CD4-positive, alpha-beta T cell treated with Interferon alpha-2 for 1 hour (primary cell): ENCODE data around the gene UGT1A10.
"Not testable (repeated sequence)": the region's sequence is repeated elsewhere in the genome, so short reads cannot be mapped to it uniquely, and the experiment has no call there.

Experiments
- DNase-seq, 2 donors: peaks; one replicate each; pipeline ENCODE4 v3.0.0-alpha.2; 2020 to 2022

The UGT1A10 gene

DNA sequence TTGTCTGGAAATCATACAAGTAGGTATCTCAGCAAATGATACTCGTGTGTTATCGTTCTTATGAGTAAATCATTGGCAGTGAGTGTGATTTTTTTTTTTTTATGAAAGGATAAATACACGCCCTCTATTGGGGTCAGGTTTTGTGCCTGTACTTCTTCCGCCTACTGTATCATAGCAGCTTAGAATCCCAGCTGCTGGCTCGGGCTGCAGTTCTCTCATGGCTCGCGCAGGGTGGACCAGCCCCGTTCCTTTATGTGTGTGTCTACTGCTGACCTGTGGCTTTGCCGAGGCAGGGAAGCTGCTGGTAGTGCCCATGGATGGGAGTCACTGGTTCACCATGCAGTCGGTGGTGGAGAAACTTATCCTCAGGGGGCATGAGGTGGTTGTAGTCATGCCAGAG, at the start of gene UGT1A10:
UGT1A10 (plus strand) TSS at position 143 of the 400 bp plus-strand sequence; CDS start at position 218, 75 bp downstream.
- not testable (repeated sequence) for DNase-seq

DNA sequence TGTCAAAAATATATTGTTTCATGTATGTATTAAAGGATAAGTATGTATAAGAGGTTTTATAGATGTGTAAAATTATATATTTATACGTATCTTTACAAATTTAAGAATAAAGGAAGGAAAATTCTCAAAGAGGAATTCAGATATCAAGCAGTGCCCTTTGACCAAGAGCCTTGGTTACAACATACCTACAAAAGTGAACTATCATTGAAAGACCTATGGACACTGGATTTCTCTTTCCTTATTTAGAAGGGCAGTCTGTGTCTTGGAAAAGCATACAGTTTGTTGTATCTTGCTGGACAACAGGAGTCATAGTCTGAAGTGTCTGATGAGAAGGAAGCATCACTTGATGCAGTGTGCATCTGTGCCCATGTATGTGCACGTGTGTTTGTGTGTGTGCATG, 47.8 kb upstream of the UGT1A10 start:
- DNase-seq, result no peak

DNA sequence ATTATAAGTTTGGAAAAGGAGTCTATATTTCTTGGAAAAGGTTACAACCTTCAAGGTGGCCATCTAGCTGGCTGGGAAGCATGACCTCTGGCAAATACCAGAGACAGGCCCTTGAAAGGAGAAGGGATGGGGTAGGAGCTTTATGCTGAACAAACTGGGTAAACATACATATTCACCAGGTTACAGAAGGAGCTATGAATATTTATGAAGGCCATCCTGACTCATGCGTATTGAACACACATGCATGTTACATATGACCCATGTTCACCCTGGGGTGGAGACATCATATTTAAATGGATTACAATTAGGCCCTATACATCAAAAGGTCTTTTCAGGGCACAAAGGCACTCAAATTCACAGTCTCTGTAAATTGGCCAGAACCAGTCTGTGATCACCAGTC, 43.5 kb upstream of the UGT1A10 start:
- not testable (repeated sequence) for DNase-seq

DNA sequence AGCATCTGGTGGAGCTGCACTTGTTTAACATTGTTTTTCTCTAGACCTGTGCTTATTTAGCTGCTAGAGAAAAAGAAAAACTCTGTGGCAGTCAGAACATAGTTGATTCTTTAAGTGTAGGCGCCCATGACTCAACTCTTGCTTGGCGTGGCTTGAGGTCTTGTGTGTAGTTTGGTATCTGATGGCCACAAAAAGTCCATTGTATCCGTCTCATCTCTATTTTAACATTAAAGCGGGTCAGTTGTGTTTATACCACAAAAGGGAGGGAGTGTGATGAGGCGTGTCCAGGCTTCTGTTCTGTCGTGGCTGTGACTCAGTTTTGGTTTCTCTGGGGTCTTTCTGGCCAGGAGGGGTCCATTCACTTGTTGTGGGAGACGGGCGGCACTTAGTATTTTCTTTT, 43.0 kb upstream of the UGT1A10 start:
- no peak for DNase-seq

DNA sequence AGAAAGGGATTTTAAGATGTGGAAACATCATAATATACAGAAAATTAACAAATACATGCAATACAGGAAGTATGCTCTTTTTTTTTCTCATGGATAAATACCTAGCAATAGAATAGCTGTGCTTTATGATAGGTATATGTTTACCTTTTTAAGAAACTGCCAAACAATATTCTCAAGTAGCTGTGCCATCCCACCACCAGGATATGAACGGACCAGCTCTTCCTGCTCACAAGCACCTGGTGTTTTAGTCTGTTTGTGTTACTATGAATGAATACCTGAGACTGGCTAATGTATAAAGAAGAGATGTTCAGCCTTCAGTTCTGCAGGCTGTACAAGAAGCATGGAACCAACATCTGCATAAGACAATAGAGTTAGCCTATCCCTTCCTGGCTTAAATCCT, 38.7 kb upstream of the UGT1A10 start:
- no peak for DNase-seq

DNA sequence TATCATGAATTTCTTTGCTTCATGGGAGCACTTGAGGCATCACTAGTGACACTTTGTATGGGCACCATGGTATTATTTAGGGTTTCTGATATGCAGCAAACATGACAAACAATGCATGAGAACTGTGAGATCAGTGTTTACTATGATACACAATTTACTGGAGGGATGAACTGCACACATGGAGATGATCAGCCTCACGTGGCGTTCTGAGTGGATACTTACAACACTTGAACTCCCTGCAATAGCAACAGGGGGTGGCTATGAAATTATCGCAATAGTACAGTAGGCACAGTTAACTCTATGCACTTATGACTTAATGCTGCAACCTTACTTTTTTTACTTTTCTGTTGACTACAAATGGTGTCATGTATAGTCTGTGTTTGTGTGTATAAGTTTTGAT, 37.3 kb upstream of the UGT1A10 start:
- DNase-seq, result no peak

DNA sequence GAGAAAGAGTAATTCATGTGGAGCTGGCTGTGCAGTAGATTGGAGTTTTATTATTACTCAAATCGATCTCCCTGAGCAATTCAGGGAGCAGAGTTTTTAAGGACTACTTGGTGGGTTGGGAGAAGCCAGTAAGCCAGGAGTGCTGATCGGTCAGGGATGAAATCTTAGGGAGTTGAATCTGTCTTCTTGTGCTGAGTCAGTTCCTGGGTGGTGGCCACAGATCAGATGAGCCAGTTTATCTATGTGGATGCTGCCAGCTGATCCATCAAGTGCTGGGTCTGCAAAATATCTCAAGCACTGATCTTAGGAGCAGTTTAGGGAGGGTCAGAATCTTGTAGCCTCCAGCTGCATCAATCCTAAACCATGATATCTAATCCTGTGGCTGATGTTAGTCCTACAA, 35.9 kb upstream of the UGT1A10 start:
- no peak for DNase-seq

DNA sequence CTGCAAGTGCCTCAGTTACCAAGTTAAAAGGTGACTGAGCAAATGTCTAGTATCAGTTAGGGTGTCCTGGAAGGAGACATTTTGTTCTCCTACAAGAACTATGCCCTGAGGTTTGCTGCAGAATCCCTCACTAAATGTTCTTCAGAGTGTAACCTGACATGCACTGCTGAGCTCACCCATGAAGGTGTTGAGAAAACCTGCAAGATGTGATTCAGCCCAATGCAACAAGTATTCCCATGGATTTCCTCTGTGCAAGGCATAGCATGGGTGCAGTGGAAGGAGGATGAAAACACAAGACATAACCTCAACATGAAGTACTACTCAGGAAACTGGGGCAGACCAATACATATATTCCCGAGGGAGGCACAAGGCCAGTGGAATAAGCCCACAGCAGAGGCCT, 34.2 kb upstream of the UGT1A10 start:
- no peak for DNase-seq

DNA sequence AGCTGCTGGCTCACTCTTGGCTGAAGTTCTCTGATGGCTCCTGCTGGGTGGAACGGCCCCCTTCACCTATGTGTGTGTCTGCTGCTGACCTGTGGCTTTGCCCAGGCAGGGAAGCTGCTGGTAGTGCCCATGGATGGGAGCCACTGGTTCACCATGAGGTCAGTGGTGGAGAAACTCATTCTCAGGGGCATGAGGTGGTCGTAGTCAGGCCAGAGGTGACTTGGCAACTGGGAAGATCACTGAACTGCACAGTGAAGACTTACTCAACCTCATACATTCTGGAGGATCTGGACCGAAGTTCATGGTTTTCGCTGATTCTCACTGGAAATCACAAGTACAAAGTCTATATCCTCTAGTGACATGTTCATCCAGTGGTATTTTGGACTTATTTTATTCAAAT, 32.7 kb upstream of the UGT1A10 start:
- no peak for DNase-seq

DNA sequence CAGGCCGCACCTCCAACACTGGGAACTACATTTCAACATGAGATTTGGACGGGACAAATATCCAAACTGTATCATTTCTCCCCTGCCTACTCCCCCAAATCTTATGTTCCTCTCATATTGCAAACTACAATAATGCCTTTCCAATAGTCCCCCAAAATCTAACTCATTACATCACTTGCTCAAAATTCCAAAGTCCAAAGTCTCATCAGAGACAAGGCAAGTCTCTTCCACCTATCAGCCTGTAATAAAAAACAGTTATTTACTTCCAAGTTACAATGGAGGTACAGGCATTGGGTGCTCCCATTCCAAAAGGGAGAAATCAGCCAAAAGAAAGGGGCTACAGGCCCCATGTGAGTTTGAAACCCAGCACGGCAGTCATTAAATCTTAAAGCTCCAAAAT, 31.4 kb upstream of the UGT1A10 start:
- DNase-seq, result no peak

DNA sequence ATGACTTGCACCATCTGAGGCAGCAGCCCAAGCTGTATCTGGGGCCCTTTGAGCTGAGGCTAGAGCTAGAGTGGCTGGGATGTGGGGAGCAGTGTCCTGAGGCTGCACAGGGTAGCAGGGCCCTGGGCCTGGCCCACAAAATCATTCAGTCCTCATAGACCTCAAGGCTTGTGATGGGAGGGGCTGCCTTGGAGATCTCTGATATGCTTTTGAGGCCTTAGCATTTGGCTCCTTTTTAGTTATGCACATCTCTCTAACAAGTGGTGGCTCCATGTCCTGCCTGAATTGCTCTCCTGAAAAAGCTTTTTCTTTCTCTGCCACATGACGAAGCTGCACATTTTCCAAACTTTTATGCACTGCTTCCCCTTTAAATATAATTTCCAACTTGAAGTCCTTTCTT, 30.6 kb upstream of the UGT1A10 start:
- DNase-seq, result no peak

DNA sequence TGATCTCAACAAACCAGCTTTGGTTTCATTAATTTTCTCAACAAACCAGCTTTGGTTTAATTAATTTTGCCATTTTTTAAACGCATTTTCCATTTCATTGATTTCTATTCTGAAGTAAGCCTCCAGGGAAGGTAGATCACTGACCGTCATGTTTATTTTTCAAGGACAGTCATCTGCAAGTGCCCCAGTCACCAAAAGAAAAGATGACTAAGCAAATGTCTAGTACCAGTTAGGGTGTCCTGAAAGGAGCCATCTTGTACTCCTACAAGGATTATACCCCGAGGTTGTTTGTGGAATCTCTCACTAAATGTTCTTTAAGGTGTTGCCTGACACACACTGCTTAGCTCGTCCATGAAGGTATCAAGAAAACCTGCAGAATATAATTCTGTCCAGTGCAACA, 25.0 kb upstream of the UGT1A10 start:
- no peak for DNase-seq

DNA sequence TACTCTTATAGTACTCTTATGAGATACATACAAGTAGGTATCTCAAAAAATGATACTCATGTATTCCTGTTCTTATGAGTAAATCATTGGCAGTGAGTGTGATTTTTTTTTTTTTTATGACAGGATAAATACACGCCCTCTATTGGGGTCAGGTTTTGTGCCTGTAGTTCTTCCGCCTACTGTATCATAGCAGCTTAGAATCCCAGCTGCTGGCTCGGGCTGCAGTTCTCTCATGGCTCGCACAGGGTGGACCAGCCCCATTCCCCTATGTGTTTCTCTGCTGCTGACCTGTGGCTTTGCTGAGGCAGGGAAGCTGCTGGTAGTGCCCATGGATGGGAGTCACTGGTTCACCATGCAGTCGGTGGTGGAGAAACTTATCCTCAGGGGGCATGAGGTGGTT, 18.8 kb upstream of the UGT1A10 start, which contains the start of gene UGT1A8:
UGT1A8 (plus strand) TSS at position 158 of the 400 bp plus-strand sequence; CDS start at position 233, 75 bp downstream.
- DNase-seq, result not testable (repeated sequence)

DNA sequence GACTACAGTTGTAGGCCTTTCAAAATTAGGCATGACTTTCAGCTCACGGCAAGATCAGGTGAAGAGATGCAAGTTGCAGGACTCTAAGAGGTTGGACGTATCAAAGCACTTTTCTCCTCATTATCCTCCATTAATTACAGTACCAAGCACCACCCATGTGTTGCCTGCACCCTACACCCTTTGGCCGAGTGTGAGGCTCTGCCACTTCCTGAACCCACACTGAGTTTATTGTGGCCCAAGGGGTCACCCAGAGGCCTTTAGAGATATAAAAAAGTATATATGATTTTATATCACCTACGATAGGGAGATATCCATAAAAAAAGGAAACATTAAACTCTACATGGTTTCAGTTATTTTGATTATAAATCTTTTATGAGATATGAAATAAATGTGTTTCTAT, 16.0 kb upstream of the UGT1A10 start:
- DNase-seq, result no peak

DNA sequence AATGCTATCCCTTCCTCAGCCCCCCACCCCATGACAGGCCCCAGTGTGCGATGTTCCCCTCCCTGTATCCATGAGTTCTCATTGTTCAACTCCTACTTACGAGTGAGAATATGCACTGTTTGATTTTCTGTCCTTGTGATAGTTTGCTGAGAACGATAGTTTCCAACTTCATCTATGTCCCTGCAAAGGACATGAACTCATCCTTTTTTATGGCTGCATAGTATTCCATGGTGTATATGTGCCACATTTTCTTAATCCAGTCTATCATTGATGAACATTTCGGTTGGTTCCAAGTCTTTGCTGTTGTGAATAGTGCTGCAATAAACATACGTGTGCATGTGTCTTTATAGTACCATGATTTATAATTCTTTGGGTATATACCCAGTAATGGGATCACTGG, 14.4 kb upstream of the UGT1A10 start:
- not testable (repeated sequence) for DNase-seq

DNA sequence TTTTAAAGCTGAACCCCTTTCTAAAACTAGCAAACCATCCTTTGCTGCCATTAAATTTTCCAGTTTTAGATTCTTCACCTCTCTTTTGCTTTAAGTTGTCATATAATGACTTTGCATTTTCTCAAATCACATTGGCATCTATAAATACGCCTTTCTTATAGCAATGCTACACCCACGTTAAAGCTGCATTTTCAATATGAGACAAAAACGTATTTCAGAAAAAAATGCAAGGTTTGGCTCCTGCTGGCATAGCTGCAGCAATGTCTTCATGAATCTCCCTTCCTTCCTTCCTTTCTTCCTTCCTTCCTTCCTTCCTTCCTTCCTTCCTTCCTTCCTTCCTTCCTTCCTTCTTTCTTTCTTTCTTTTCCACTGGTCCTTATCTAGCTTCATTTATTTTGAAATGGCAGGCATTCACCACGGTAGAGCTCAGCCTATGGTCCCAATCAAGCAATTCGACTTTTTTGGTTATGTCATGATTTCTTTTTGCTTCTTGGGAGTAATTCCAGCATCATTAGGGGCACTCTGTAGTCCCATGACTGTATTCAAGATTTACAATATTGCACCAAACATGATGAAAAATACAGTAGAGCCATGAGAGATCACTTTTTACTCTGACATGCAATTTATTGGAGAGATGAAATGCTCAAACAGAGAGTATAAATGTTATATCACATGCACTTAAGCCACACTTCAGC, 8.8 kb upstream of the UGT1A10 start:
- DNase-seq, result no peak

DNA sequence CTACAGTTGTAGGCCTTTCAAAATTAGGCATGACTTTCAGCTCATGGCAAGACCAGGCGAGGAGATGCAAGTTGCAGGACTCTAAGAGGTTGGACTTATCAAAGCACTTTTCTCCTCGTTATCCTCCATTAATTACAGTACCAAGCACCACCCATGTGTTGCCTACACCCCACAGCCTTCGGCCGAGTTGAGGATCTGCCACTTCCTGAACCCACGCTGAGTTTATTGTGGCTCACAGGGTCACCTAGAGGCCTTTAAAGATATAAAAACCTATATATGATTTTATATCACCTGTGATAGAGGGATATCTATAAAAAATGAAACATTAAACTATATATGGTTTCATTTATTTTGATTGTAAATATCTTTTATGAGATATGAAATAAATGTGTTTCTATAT, 2.6 kb downstream of the UGT1A10 start:
- no peak for DNase-seq

DNA sequence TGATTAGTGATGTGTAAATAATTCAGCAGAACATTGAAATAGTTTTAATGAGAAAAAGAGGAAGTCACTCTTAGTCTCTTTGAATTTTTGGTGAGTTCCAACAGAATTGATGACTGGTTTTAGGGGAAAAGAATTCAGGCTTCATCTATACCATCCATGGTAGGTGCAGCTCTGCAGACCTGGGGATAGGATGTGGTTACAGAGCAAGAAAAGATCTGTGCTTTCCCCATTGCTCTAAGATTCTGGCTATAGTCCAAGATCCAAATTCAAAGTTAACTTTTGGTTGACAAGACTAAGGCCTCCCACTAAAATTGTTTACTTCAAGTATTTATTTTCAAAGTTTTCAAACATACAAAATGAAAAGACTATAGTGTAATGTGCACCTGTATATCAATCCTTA, 3.6 kb downstream of the UGT1A10 start:
- DNase-seq, result peak in 1 of 2 donors; percentile 3

DNA sequence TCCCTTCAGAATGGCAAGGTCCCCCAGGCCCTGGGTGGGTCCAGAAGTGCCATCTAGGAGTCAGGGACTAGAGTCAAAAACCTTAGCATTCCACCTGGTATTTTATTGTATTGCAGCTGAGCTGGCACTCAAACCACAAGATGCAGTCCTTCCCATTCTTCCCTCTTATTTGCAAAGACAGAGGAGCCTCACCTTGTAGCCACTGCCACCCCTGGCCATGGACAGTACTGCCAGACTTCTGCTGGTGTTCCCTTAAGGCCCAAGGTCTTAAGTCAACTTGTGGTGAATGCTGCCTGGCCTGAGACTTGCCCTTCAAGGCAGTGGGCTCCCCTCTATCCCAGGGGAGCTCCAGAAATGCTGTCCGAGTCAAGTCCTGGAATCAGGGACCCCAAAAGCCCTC, 6.9 kb downstream of the UGT1A10 start:
- DNase-seq, result no peak

DNA sequence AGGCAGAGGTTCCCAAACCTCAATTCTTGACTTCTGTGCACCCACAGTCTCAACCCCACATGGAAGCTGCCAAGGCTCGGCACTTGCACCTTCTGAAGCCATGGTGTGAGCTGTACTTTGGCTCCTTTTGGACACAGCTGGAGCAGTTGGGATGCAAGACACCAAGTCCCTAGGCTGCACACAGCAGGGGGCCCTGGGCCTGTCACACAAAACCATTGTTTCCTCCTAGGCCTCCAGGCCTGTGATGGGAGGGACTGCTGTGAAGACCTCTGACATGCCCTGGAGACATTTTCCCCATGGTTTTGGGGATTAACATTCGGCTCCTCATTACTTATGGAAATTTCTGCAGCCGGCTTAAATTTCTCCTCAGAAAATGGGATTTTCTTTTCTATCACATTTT, 9.8 kb downstream of the UGT1A10 start:
- DNase-seq, result not testable (repeated sequence)

DNA sequence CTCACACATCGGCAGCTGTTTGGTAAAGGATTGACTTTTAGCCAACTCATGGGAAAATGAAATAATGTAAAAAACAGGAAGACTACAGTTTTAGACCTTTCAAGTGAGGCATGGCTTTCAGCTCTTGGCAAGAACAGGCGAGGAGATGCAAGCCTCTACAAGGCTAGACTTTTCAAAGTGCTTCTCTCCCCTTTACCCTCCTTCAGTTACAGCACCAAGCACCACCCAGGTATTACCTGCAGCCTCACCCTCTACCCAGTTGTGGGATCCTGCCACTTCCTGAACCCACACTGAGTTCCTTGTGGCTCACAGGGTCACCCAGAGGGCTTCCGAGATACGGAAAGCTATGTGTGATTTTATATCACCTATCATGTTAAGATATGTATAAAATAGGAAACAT, 14.7 kb downstream of the UGT1A10 start:
- no peak for DNase-seq

DNA sequence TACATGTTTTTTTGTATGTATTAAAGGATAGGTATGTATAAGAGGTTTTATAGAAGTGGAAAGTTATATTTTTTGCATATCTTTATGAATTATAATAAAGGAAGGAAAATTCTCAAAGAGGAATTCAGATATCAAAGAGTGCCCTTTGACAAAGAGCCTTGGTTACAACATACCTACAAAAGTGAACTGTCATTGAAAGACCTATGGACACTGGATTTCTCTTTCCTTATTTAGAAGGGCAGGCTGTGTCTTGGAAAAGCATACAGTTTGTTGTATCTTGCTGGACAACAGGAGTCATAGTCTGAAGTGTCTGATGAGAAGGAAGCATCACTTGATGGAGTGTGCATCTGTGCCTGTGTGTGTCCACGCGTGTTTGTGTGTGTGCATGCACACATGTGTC, 15.2 kb downstream of the UGT1A10 start:
- DNase-seq, result no peak

DNA sequence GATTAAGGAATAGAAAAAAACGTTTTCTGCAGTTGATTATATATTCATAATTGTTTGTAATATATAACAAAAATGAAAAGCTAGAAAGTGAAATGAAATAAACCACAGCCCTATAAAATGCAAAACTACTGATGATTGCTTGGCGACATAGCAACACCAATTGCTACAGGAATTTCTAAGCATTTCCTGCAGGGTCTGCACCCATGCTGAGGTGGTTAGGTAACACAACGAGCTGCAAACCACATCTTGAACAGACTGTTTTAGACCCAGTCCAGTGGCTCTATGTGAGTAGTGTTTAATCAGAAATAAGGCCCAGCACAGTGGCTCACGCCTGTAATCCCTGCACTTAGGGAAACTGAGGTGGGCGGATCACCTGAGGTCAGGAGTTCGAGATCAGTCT, 18.3 kb downstream of the UGT1A10 start:
- DNase-seq, result no peak

DNA sequence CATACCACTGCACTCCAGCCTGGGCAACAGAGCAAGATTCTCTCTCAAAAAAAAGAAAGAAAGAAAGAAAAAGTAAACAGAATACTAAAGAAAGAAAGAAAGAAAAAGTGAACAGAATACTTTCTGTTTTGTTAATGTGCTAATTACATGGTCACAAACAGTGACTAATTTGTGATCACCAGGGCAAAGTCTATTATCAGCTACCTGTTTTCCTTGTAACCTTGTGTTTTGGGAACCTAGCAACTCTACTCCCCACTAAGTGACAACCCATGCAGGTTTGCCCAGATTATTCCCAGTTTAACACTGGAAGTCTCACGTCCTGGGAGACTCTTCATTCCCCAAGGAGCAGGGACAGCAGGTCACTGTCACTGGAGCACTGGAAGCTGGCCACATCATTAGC, 18.8 kb downstream of the UGT1A10 start:
- no peak for DNase-seq

DNA sequence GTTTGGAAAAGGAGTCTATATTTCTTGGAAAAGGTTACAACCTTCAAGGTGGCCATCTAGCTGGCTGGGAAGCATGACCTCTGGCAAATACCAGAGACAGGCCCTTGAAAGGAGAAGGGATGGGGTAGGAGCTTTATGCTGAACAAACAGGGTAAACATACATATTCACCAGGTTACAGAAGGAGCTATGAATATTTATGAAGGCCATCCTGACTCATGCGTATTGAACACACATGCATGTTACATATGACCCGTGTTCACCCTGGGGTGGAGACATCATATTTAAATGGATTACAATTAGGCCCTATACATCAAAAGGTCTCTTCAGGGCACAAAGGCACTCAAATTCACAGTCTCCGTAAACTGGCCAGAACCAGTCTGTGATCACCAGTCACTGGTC, 19.7 kb downstream of the UGT1A10 start:
- not testable (repeated sequence) for DNase-seq
